ENCODE results near the gene NUDT21. TPM values are rescaled to one million over a fixed set of nuclear protein-coding genes. Genes with fewer than 3 reads are reported as not detected.

Gene NUDT21
- total RNA-seq, 4 donors from 2014 or later, result 43.0 to 72.6 (median 55.6) TPM

- no peak for ATAC-seq
- peak overlapping the region; percentile 93 to 96 for H3K4me3 ChIP-seq
- H3K36me3 ChIP-seq, result no peaks in the 10 kb centered on the region
- H3K9me3 ChIP-seq, result no peaks in the 10 kb centered on the region
- peak overlapping the region in 3 of 4 donors; percentile 94 to 96 (median 96) for H3K27ac ChIP-seq
- TF ChIP-seq, protein P1, sequence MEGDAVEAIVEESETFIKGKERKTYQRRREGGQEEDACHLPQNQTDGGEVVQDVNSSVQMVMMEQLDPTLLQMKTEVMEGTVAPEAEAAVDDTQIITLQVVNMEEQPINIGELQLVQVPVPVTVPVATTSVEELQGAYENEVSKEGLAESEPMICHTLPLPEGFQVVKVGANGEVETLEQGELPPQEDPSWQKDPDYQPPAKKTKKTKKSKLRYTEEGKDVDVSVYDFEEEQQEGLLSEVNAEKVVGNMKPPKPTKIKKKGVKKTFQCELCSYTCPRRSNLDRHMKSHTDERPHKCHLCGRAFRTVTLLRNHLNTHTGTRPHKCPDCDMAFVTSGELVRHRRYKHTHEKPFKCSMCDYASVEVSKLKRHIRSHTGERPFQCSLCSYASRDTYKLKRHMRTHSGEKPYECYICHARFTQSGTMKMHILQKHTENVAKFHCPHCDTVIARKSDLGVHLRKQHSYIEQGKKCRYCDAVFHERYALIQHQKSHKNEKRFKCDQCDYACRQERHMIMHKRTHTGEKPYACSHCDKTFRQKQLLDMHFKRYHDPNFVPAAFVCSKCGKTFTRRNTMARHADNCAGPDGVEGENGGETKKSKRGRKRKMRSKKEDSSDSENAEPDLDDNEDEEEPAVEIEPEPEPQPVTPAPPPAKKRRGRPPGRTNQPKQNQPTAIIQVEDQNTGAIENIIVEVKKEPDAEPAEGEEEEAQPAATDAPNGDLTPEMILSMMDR (IDR thresholded peaks at IDR 0.05), result no peak
- TF ChIP-seq POLR2AphosphoS5 (IDR thresholded peaks at IDR 0.05), result no peak
- TF ChIP-seq EP300 (IDR thresholded peaks at IDR 0.05), result no peak
- no peak for TF ChIP-seq POLR2A (IDR thresholded peaks at IDR 0.05)
- 24 to 25% methylated on average over 7 of the region's 7 CpGs for WGBS, 2 donors (ENCODE audit: low coverage in 1 of 2)
- H3K4me1 ChIP-seq, result peaks cover 0 to 59% (median 8%) of the 10 kb centered on the region in 3 donors
- no peaks in the 10 kb centered on the region for H3K27me3 ChIP-seq
Measured at GRCh38 chr16:56423584-56424403, 27.3 kb downstream of the NUDT21 start.

DNA sequence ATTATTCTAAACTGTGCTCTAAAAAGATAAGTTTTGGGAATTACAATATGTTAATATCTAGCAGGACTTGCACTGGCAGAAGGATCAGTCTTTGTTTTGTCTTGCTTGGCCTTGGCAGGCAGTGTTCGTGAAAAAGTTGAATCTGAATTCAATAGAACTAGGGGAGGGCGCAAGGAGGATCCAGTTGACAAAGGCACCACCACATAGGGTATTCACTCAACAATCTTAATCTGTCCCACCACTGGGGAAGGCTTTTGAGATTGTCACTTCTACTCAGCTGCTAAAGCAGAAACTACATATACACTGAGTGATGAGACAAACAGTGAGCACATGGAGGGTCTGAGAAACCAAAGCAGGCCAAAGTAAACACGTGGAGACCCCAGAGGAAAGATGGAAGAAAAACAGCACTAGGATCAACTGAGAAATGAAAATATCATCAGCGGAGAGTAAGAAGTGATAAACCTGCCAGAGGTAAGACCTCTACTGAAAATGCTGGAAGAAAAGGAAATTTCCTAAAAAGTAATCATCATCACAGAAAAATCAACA is 28.2 kb downstream of the NUDT21 start:
- WGBS, 2 donors (ENCODE audit: low coverage in 1 of 2), result 55 to 58% methylated on average over 3 to 4 of the region's 4 CpGs
- H3K4me1 ChIP-seq, result peaks cover 0 to 60% (median 8%) of the 10 kb centered on the region in 3 donors
- TF ChIP-seq, protein P1 (IDR thresholded peaks at IDR 0.05), result no peak
- TF ChIP-seq POLR2AphosphoS5 (IDR thresholded peaks at IDR 0.05) (no peak), POLR2A (IDR thresholded peaks at IDR 0.05) (no peak), EP300 (IDR thresholded peaks at IDR 0.05) (no peak)
- H3K27ac ChIP-seq, result peak overlapping the region in 1 of 4 donors; percentile 94
- no peaks in the 10 kb centered on the region for H3K36me3 ChIP-seq
- H3K9me3 ChIP-seq, result no peaks in the 10 kb centered on the region
- H3K4me3 ChIP-seq, result no peak overlapping the region
- no peak for ATAC-seq
- no peaks in the 10 kb centered on the region for H3K27me3 ChIP-seq

GRCh38 chr16:56421976-56422669 is 29.0 kb downstream of the NUDT21 start:
- Histone ChIP-seq H3K36me3 (no peaks in the 10 kb centered on the region), H3K9me3 (no peaks in the 10 kb centered on the region), H3K4me3 (no peak overlapping the region), H3K4me1 (peaks cover 0 to 60% (median 8%) of the 10 kb centered on the region in 3 donors), H3K27me3 (no peaks in the 10 kb centered on the region), H3K27ac (no peak overlapping the region)
- no peak for TF ChIP-seq POLR2A (IDR thresholded peaks at IDR 0.05)
- TF ChIP-seq EP300 (IDR thresholded peaks at IDR 0.05), result no peak
- TF ChIP-seq, protein P1 (IDR thresholded peaks at IDR 0.05), result no peak
- ATAC-seq, result no peak
- 78 to 90% methylated on average over 2 to 5 of the region's 5 CpGs for WGBS, 2 donors (ENCODE audit: low coverage in 1 of 2)

GRCh38 chr16:56421313-56421712 is 29.8 kb downstream of the NUDT21 start:
- no peaks in the 10 kb centered on the region for H3K36me3 ChIP-seq
- H3K4me3 ChIP-seq, result no peak overlapping the region
- H3K27ac ChIP-seq, result no peak overlapping the region
- H3K27me3 ChIP-seq, result no peaks in the 10 kb centered on the region
- no peak for TF ChIP-seq POLR2A (IDR thresholded peaks at IDR 0.05)
- TF ChIP-seq, protein P1 (IDR thresholded peaks at IDR 0.05), result no peak
- TF ChIP-seq EP300 (IDR thresholded peaks at IDR 0.05), result no peak
- no peak for TF ChIP-seq POLR2AphosphoS5 (IDR thresholded peaks at IDR 0.05)
- peaks cover 0 to 66% (median 8%) of the 10 kb centered on the region in 3 donors for H3K4me1 ChIP-seq
- no peak for ATAC-seq
- 72 to 88% methylated on average over 2 of the region's 2 CpGs for WGBS, 2 donors (ENCODE audit: low coverage in 1 of 2)
- no peaks in the 10 kb centered on the region for H3K9me3 ChIP-seq
